NCI-H2081 treated with DMSO at 0.1 percent for 48 hours (cell line): ENCODE results near the gene KRTAP10-6.
"Not testable (repeated sequence)": the region's sequence is repeated elsewhere in the genome, so short reads cannot be mapped to it uniquely, and the experiment has no call there.

Source experiments
- DNase-seq: peaks from one replicate; lab custom pipeline; 2025; lab: John Stamatoyannopoulos, UW

The KRTAP10-6 gene

GRCh38 chr21:44578371-44579055 is 13.8 kb downstream of the KRTAP10-6 start:
- DNase-seq: no peak

- no peak for DNase-seq
Measured at GRCh38 chr21:44576025-44576420, 16.3 kb downstream of the KRTAP10-6 start.

- DNase-seq: no peak
Measured at GRCh38 chr21:44575307-44576024, 16.8 kb downstream of the KRTAP10-6 start.

GRCh38 chr21:44574457-44575306 is 17.6 kb downstream of the KRTAP10-6 start:
- no peak for DNase-seq

- not testable (repeated sequence) for DNase-seq
Measured at GRCh38 chr21:44573630-44574456, 18.5 kb downstream of the KRTAP10-6 start, which contains the start of gene KRTAP10-4. Gene KRTAP10-4 (plus strand): TSS chr21:44573729. CDS start chr21:44573759, 30 bp downstream.

GRCh38 chr21:44572959-44573583 is 19.2 kb downstream of the KRTAP10-6 start:
- no peak for DNase-seq

- DNase-seq: no peak
Measured at GRCh38 chr21:44571844-44572782, 20.2 kb downstream of the KRTAP10-6 start.

- DNase-seq: no peak
Measured at GRCh38 chr21:44571296-44571695, 21.0 kb downstream of the KRTAP10-6 start.

- DNase-seq: no peak
Measured at GRCh38 chr21:44569861-44570517, 22.3 kb downstream of the KRTAP10-6 start.

GRCh38 chr21:44568667-44569556 is 23.4 kb downstream of the KRTAP10-6 start:
- DNase-seq: no peak

- DNase-seq: no peak
Measured at GRCh38 chr21:44568261-44568660, 24.0 kb downstream of the KRTAP10-6 start.

- no peak for DNase-seq
Measured at GRCh38 chr21:44567481-44568171, 24.7 kb downstream of the KRTAP10-6 start.

GRCh38 chr21:44566403-44566802 is 25.9 kb downstream of the KRTAP10-6 start:
- DNase-seq: no peak

- DNase-seq: no peak
Measured at GRCh38 chr21:44564886-44565598, 27.3 kb downstream of the KRTAP10-6 start.

- DNase-seq: no peak
Measured at GRCh38 chr21:44564099-44564498, 28.2 kb downstream of the KRTAP10-6 start.

- no peak for DNase-seq
Measured at GRCh38 chr21:44558695-44559094, 33.6 kb downstream of the KRTAP10-6 start, which contains the start of gene KRTAP10-3. Gene KRTAP10-3 (minus strand): TSS chr21:44558795. CDS start chr21:44558715, 80 bp downstream.

GRCh38 chr21:44558329-44558675 is 34.0 kb downstream of the KRTAP10-6 start:
- not testable (repeated sequence) for DNase-seq
